Suprapubic skin (tissue), 4 donors: ENCODE measurements around the gene IL18BP. TPM values are rescaled to one million over a fixed set of nuclear protein-coding genes. Genes with fewer than 3 reads are reported as not detected.

ENCODE experiments used
- DNase-seq, 2 donors: peaks; one replicate each; pipeline ENCODE4 v3.0.0-alpha.2; 2019; ENCODE audit warnings: low spot score in 2 of 2
- H3K27ac ChIP-seq: fragments of 200-600 bp; sonication (generic); one replicate; pipeline ENCODE4 v1.5.1; 2019
- H3K27me3 ChIP-seq: fragments of 200-600 bp; sonication (generic); one replicate; pipeline ENCODE4 v1.5.1; 2019
- H3K36me3 ChIP-seq: fragments of 200-600 bp; sonication (generic); one replicate; pipeline ENCODE4 v1.5.1; 2019
- H3K4me1 ChIP-seq: fragments of 200-600 bp; sonication (generic); one replicate; pipeline ENCODE4 v1.5.1; 2019
- H3K4me3 ChIP-seq: fragments of 200-600 bp; sonication (generic); one replicate; pipeline ENCODE4 v1.5.1; 2019; ENCODE audit warnings: mild to moderate bottlenecking
- H3K9me3 ChIP-seq: fragments of 200-600 bp; sonication (generic); one replicate; pipeline ENCODE4 v1.5.1; 2019
- CTCF ChIP-seq, 2 donors: fragments of 200-600 bp in 1 of 2; fragments of 450-650 bp in 1 of 2; sonication (generic) in 1 of 2; IDR thresholded peaks; one replicate each; pipeline ENCODE4 v1.5.1; 2016 to 2019; ENCODE audit warnings: antibody characterized with exemption in 2 of 2, mild to moderate bottlenecking in 1 of 2, moderate library complexity in 1 of 2
- EP300 ChIP-seq: sonication (generic); formaldehyde crosslinking; IDR thresholded peaks from one replicate; pipeline ENCODE4 v1.6.1; 2017; ENCODE audit warnings: antibody characterized with exemption
- POLR2A ChIP-seq, 2 donors: fragments of 450-650 bp; IDR thresholded peaks; one replicate each; pipeline ENCODE4 v1.6.1; 2017; ENCODE audit warnings: antibody characterized with exemption in 2 of 2, mild to moderate bottlenecking in 2 of 2, moderate library complexity in 2 of 2
- POLR2AphosphoS5 ChIP-seq, 3 donors: sonication (generic); formaldehyde crosslinking; IDR thresholded peaks; one replicate each; pipeline ENCODE4 v1.6.1; 2017; ENCODE audit warnings: antibody characterized with exemption in 3 of 3
- WGBS: methylation state at CpG from one replicate; pipeline ENCODE4 v1.1.5; 2018; 5-methylcytosine and 5-hydroxymethylcytosine counted together
- total RNA-seq, 4 donors: library from RNA; depleted of rRNA; stranded (reverse); fragments of >200 nt; gene quantifications; one replicate each; pipeline ENCODE4 v1.1.0, GENCODE V29; 2016

The IL18BP gene
- total RNA-seq, 4 donors from 2014 or later = 2.9 to 18.6 (median 7.2) TPM

- WGBS = 77% methylated on average over 10 of the region's 12 CpGs
- DNase-seq = no peak
Observed at GRCh38 chr11:72002841-72003775, 4.4 kb downstream of the IL18BP start.

GRCh38 chr11:72003776-72004171 lies 5.1 kb downstream of the IL18BP start:
- Histone ChIP-seq H3K27ac (no peak overlapping the region), H3K4me1 (peaks cover 19% of the 10 kb centered on the region), H3K27me3 (no peaks in the 10 kb centered on the region), H3K9me3 (no peaks in the 10 kb centered on the region), H3K4me3 (no peak overlapping the region), H3K36me3 (peaks cover 84% of the 10 kb centered on the region)
- TF ChIP-seq EP300 (no peak), CTCF (IDR thresholded peaks at IDR 0.05) (no peak), POLR2AphosphoS5 (IDR thresholded peaks at IDR 0.05) (no peak), POLR2A (IDR thresholded peaks at IDR 0.05) (no peak)
- 87% methylated on average over 16 of the region's 20 CpGs for WGBS
- no peak for DNase-seq

More at GRCh38 chr11:72002841-72003775, 4.4 kb downstream of the IL18BP start:
- H3K4me1 ChIP-seq = peaks cover 20% of the 10 kb centered on the region
- H3K9me3 ChIP-seq = no peaks in the 10 kb centered on the region
- no peak overlapping the region for H3K27ac ChIP-seq
- no peak overlapping the region for H3K4me3 ChIP-seq
- H3K27me3 ChIP-seq = no peaks in the 10 kb centered on the region
- TF ChIP-seq EP300 = no peak
- TF ChIP-seq CTCF (IDR thresholded peaks at IDR 0.05) = no peak
- peaks cover 77% of the 10 kb centered on the region for H3K36me3 ChIP-seq

- Histone ChIP-seq H3K4me3 (no peak overlapping the region), H3K27me3 (no peaks in the 10 kb centered on the region), H3K36me3 (peaks cover 93% of the 10 kb centered on the region), H3K9me3 (no peaks in the 10 kb centered on the region), H3K4me1 (peaks cover 9% of the 10 kb centered on the region), H3K27ac (no peak overlapping the region)
- 89% methylated on average over 6 of the region's 16 CpGs for WGBS
- no peak for DNase-seq
- no peak for TF ChIP-seq POLR2AphosphoS5 (IDR thresholded peaks at IDR 0.05)
- TF ChIP-seq POLR2A (IDR thresholded peaks at IDR 0.05) = no peak
- no peak for TF ChIP-seq CTCF (IDR thresholded peaks at IDR 0.05)
- no peak for TF ChIP-seq EP300
Observed at GRCh38 chr11:72004515-72005346, 6.0 kb downstream of the IL18BP start.

DNA sequence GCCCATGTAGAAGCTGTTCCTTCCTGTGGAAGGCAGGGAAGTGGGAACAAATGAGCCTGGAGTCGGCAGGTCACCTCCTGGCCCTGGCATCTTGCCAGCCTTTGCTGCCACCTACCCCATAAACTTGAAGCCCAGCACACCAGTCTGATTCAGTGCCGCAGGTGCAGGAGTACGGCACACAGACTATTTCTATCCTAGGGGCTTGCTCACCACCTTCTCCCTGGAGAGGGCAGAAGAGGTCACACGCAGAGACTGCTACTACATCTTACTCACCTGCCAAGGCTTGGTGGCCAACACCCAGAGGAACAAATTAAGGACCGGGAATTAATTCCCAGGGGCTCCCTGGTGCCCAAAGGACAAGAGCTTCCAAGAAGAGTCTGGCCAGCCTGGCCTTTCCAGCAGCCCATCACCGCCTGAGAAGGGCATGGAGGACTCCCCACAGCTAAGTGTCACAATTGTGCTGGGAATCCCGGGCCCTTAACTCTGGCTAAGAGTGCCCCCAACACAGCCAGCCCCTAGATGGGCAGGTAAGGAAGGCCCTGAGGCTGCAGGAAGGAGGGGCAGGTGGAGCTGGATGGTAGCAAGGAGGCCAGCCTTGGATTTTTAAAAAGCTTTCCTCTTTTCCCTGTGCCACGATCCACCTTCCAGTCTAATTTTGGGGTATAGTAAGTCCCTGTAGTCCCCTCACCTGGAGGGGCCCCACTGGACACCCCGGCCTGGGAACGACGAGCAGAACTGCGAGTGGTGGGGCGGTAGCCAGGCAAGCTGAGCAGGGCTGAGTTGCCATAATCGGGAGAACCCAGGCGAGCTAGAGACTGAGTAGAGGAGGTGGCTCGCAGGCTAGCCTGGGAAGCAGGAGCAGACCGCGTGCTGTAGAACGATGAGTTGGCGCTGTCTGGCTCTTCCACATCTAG lies 6.9 kb downstream of the IL18BP start:
- DNase-seq = peak in 1 of 2 donors; percentile 54
- H3K36me3 ChIP-seq = peaks cover 100% of the 10 kb centered on the region
- WGBS = 85% methylated on average over 11 of the region's 20 CpGs
- no peaks in the 10 kb centered on the region for H3K9me3 ChIP-seq
- no peak overlapping the region for H3K27ac ChIP-seq
- no peaks in the 10 kb centered on the region for H3K27me3 ChIP-seq
- peaks cover under 1% of the 10 kb centered on the region for H3K4me1 ChIP-seq
- H3K4me3 ChIP-seq = no peak overlapping the region
- TF ChIP-seq POLR2AphosphoS5 (IDR thresholded peaks at IDR 0.05) = no peak
- TF ChIP-seq CTCF (IDR thresholded peaks at IDR 0.05) = no peak
- no peak for TF ChIP-seq POLR2A (IDR thresholded peaks at IDR 0.05)
- no peak for TF ChIP-seq EP300
